A549 (cell line): ENCODE measurements around the gene SCAMP2.

Source experiments
- CHD4 ChIP-seq: fragments of 200-600 bp; sonication (generic); IDR thresholded peaks from 2 replicates; pipeline ENCODE4 v1.6.1; 2016; ENCODE audit warnings: antibody characterized with exemption, mild to moderate bottlenecking, borderline replicate concordance
- FOSB ChIP-seq: fragments of 250-450 bp; sonication (Bioruptor Pico); IDR thresholded peaks from 2 replicates; pipeline ENCODE4 v1.5.0; 2020; ENCODE audit warnings: mild to moderate bottlenecking, moderate library complexity
- MYC ChIP-seq: IDR thresholded peaks from 2 replicates; pipeline ENCODE4 v1.6.1; 2012; ENCODE audit warnings: mild to moderate bottlenecking, inconsistent platforms, low read length, improper control_type of control experiment, borderline replicate concordance
- POLR2A ChIP-seq: IDR thresholded peaks from 2 replicates; pipeline ENCODE4 v1.6.1; 2012; ENCODE audit warnings: mild to moderate bottlenecking, low read length
- POLR2AphosphoS2 ChIP-seq: conservative IDR thresholded peaks from 2 replicates; pipeline ENCODE4 v1.6.1; 2012; ENCODE audit warnings: low read length, improper control_type of control experiment, inconsistent platforms
- ZFP36 ChIP-seq: fragments of 450-650 bp; IDR thresholded peaks from 2 replicates; pipeline ENCODE4 v1.6.1; 2014; ENCODE audit warnings: borderline replicate concordance; ENCODE audit not compliant: partially characterized antibody
- TF ChIP-seq, protein P1 (sequence below): fragments of 200-600 bp; sonication (generic); IDR thresholded peaks from 2 replicates; pipeline ENCODE4 v1.6.1; 2016; ENCODE audit warnings: antibody characterized with exemption, mild to moderate bottlenecking, moderate library complexity
- TF ChIP-seq, protein P2 (sequence below): IDR thresholded peaks from 2 replicates; pipeline ENCODE4 v1.6.1; 2012
- TF ChIP-seq, protein P3 (sequence below): fragments of >200 bp; sonication (Bioruptor Twin); formaldehyde crosslinking; IDR thresholded peaks from 3 replicates; pipeline ENCODE4 v1.5.1; 2016
- TF ChIP-seq, protein P4 (sequence below): fragments of 250-450 bp; sonication (Bioruptor Pico); IDR thresholded peaks from 2 replicates; pipeline ENCODE4 v1.5.0; 2021; ENCODE audit warnings: mild to moderate bottlenecking, moderate library complexity, borderline replicate concordance
- TF ChIP-seq, protein P5 (sequence below): IDR thresholded peaks from 2 replicates; pipeline ENCODE4 v1.6.1; 2012

DNA sequence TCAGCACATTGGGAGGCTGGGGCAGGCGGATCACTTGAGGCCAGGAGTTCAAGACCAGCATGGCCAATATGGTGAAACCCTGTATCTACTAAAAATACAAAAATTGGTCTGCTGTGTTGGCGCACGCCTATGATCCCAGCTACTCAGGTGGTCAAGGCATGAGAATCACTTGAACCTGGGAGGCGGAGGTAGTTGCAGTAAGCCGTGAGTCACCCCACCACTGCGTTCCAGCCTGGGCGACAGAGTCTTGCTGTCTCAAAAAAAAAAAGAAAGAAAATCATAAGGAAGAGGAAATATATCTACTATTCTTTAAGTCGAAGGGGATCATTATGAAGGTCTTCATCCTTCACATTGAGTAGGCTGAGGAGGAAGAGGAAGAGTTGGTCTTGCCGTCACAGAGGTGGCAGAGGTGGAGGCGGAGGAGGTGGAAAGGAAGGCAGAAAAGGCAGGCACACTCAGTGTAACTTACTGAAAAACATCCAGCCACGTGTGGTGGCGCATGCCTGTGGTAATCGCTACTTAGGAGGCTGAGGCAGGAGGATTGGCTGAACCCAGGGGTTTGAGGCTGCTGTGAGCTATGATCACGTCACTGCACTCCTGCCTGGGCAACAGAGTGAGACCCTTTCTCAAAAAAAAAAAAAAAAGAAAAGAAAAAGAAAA, 77.1 kb downstream of the SCAMP2 start:
- TF ChIP-seq POLR2AphosphoS2 = no peak
- TF ChIP-seq, protein P1, sequence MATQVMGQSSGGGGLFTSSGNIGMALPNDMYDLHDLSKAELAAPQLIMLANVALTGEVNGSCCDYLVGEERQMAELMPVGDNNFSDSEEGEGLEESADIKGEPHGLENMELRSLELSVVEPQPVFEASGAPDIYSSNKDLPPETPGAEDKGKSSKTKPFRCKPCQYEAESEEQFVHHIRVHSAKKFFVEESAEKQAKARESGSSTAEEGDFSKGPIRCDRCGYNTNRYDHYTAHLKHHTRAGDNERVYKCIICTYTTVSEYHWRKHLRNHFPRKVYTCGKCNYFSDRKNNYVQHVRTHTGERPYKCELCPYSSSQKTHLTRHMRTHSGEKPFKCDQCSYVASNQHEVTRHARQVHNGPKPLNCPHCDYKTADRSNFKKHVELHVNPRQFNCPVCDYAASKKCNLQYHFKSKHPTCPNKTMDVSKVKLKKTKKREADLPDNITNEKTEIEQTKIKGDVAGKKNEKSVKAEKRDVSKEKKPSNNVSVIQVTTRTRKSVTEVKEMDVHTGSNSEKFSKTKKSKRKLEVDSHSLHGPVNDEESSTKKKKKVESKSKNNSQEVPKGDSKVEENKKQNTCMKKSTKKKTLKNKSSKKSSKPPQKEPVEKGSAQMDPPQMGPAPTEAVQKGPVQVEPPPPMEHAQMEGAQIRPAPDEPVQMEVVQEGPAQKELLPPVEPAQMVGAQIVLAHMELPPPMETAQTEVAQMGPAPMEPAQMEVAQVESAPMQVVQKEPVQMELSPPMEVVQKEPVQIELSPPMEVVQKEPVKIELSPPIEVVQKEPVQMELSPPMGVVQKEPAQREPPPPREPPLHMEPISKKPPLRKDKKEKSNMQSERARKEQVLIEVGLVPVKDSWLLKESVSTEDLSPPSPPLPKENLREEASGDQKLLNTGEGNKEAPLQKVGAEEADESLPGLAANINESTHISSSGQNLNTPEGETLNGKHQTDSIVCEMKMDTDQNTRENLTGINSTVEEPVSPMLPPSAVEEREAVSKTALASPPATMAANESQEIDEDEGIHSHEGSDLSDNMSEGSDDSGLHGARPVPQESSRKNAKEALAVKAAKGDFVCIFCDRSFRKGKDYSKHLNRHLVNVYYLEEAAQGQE = no peak
- no peak for TF ChIP-seq FOSB (CRISPR knock-in tag)
- TF ChIP-seq, protein P2, sequence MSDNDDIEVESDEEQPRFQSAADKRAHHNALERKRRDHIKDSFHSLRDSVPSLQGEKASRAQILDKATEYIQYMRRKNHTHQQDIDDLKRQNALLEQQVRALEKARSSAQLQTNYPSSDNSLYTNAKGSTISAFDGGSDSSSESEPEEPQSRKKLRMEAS = no peak
- TF ChIP-seq, protein P3, sequence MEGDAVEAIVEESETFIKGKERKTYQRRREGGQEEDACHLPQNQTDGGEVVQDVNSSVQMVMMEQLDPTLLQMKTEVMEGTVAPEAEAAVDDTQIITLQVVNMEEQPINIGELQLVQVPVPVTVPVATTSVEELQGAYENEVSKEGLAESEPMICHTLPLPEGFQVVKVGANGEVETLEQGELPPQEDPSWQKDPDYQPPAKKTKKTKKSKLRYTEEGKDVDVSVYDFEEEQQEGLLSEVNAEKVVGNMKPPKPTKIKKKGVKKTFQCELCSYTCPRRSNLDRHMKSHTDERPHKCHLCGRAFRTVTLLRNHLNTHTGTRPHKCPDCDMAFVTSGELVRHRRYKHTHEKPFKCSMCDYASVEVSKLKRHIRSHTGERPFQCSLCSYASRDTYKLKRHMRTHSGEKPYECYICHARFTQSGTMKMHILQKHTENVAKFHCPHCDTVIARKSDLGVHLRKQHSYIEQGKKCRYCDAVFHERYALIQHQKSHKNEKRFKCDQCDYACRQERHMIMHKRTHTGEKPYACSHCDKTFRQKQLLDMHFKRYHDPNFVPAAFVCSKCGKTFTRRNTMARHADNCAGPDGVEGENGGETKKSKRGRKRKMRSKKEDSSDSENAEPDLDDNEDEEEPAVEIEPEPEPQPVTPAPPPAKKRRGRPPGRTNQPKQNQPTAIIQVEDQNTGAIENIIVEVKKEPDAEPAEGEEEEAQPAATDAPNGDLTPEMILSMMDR = no peak
- TF ChIP-seq CHD4 = no peak
- no peak for TF ChIP-seq MYC
- TF ChIP-seq, protein P4, sequence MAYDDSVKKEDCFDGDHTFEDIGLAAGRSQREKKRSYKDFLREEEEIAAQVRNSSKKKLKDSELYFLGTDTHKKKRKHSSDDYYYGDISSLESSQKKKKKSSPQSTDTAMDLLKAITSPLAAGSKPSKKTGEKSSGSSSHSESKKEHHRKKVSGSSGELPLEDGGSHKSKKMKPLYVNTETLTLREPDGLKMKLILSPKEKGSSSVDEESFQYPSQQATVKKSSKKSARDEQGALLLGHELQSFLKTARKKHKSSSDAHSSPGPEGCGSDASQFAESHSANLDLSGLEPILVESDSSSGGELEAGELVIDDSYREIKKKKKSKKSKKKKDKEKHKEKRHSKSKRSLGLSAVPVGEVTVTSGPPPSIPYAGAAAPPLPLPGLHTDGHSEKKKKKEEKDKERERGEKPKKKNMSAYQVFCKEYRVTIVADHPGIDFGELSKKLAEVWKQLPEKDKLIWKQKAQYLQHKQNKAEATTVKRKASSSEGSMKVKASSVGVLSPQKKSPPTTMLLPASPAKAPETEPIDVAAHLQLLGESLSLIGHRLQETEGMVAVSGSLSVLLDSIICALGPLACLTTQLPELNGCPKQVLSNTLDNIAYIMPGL (CRISPR knock-in tag) = no peak
- TF ChIP-seq, protein P5, sequence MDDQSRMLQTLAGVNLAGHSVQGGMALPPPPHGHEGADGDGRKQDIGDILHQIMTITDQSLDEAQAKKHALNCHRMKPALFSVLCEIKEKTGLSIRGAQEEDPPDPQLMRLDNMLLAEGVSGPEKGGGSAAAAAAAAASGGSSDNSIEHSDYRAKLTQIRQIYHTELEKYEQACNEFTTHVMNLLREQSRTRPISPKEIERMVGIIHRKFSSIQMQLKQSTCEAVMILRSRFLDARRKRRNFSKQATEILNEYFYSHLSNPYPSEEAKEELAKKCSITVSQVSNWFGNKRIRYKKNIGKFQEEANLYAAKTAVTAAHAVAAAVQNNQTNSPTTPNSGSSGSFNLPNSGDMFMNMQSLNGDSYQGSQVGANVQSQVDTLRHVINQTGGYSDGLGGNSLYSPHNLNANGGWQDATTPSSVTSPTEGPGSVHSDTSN = no peak
- no peak for TF ChIP-seq ZFP36
- no peak for TF ChIP-seq POLR2A
